Coronary artery (tissue), 2 donors: ENCODE data around the gene SDK2.

ENCODE experiments used
- DNase-seq: peaks from one replicate; pipeline ENCODE4 v3.0.0-alpha.2; 2017; ENCODE audit warnings: low spot score
- H3K27ac ChIP-seq, 2 donors: fragments of 200-600 bp; sonication (generic); one replicate each; pipeline ENCODE4 v1.5.1; 2016 to 2019
- H3K4me3 ChIP-seq: fragments of 200-600 bp; sonication (generic); 2 replicates; pipeline ENCODE4 v1.5.1; 2016; ENCODE audit warnings: mild to moderate bottlenecking, moderate library complexity
- CTCF ChIP-seq: fragments of 200-600 bp; sonication (generic); IDR thresholded peaks from one replicate; pipeline ENCODE4 v1.5.1; 2019; ENCODE audit warnings: antibody characterized with exemption

SDK2 gene

GRCh38 chr17:73654241-73654640 is 10.0 kb upstream of the SDK2 start:
- Histone ChIP-seq H3K4me3 (no peak overlapping the region), H3K27ac (no peak overlapping the region)
- DNase-seq = no peak
- TF ChIP-seq CTCF = no peak

GRCh38 chr17:73653810-73654209 is 9.6 kb upstream of the SDK2 start:
- no peak overlapping the region for H3K4me3 ChIP-seq
- TF ChIP-seq CTCF = no peak
- DNase-seq = no peak
- no peak overlapping the region for H3K27ac ChIP-seq

DNA sequence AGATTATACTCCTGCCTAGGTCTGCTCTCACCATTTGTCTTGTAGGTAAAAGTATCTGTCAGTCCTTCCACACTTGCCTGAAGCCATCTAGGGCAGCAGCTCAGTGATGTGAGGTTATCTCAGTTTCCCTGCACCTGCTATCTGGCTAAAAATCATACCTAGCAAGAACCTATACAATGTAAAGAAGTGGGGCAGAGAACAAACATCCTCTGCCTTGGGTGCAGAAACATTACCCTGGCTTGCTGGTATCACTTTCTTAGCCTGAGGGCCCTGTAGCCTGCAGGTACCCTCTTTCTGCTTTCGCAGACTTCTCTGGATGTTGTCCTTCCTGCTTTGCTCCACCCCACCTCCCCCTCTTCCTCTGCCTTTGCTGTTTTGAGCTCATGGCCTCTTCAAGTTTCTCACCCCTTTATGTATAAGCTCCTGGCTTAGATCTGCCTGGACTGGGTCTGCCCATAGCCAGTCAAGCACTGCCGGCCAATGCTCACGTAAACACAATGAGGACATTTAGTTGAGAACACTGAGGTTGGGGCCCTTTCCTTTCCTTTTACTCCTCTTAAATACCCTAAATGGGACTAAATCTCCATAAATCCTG is 8.7 kb upstream of the SDK2 start:
- Histone ChIP-seq H3K27ac (no peak overlapping the region), H3K4me3 (no peak overlapping the region)
- peak; percentile 14 for DNase-seq
- TF ChIP-seq CTCF = no peak

GRCh38 chr17:73650617-73651200 is 6.5 kb upstream of the SDK2 start:
- TF ChIP-seq CTCF = no peak
- peak; percentile 50 for DNase-seq
- H3K27ac ChIP-seq = no peak overlapping the region
- no peak overlapping the region for H3K4me3 ChIP-seq

GRCh38 chr17:73650140-73650539 is 5.9 kb upstream of the SDK2 start:
- no peak overlapping the region for H3K27ac ChIP-seq
- TF ChIP-seq CTCF = no peak
- DNase-seq = peak; percentile 19
- H3K4me3 ChIP-seq = no peak overlapping the region

DNA sequence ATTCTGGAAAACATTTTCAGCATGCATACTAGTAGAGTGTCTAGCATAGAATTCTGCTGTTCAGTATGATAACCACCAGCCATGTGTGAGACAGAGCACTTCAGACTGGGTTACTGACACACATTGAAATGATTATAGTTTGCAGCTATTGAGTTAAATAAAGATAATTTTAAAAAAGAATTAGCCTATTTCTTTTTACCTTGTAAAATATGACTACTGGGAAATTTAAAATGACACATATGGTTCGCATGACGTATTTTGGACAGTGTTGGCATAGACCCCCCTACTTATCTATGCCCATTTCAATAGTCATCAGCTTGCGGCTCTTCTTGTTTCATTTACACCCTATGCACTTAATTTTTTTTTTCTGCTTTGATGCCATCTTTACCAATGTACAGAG is 4.7 kb upstream of the SDK2 start:
- H3K4me3 ChIP-seq = no peak overlapping the region
- TF ChIP-seq CTCF = no peak
- no peak overlapping the region for H3K27ac ChIP-seq
- DNase-seq = no peak

- no peak for TF ChIP-seq CTCF
Observed at GRCh38 chr17:73648543-73648820, 4.2 kb upstream of the SDK2 start.

More at GRCh38 chr17:73648543-73648820, 4.2 kb upstream of the SDK2 start:
- DNase-seq = peak; percentile 9
- no peak overlapping the region for H3K4me3 ChIP-seq
- H3K27ac ChIP-seq = no peak overlapping the region
